ENCODE results near the gene IL12RB1. TPM values are rescaled to one million over a fixed set of nuclear protein-coding genes. Genes with fewer than 3 reads are reported as not detected.

Gene IL12RB1
- total and polyA plus RNA-seq, 2 of the 8 experiments (the other 6 are each of a cell fraction or from before 2014, with no cell fraction given): 0.03 TPM; not detected in 1

- TF ChIP-seq ATF2 (IDR thresholded peaks at IDR 0.05; ENCODE audit: low read length): no peak
These were observed 65.5 kb downstream of the IL12RB1 start (continued) for GRCh38 chr19:18021121-18021755.
